Chondrocyte (in vitro differentiated cells): ENCODE results near the gene GRM4. TPM values are rescaled to one million over a fixed set of nuclear protein-coding genes. Genes with fewer than 3 reads are reported as not detected.

Experiments
- DNase-seq: peaks from one replicate; pipeline ENCODE4 v3.0.0; 2021; ENCODE audit warnings: mixed read lengths, low spot score
- H3K27ac Mint-ChIP-seq: one replicate; pipeline ENCODE4 v1.8.0; 2021; ENCODE audit warnings: mild to moderate bottlenecking, moderate library complexity, mixed read lengths; ENCODE audit not compliant: unreplicated experiment
- H3K27me3 Mint-ChIP-seq: 2 replicates; pipeline ENCODE4 v1.8.0; 2021; ENCODE audit warnings: low read depth, mixed read lengths
- H3K36me3 Mint-ChIP-seq: 2 replicates; pipeline ENCODE4 v1.8.0; 2021; ENCODE audit warnings: low read depth, mixed read lengths
- H3K4me1 Mint-ChIP-seq: 2 replicates; pipeline ENCODE4 v1.8.0; 2021; ENCODE audit warnings: low read depth, mild to moderate bottlenecking, mixed read lengths
- H3K4me3 Mint-ChIP-seq: one replicate; pipeline ENCODE4 v1.8.0; 2021; ENCODE audit warnings: mild to moderate bottlenecking, moderate library complexity, mixed read lengths; ENCODE audit not compliant: unreplicated experiment
- H3K9me3 Mint-ChIP-seq: 2 replicates; pipeline ENCODE4 v1.8.0; 2021; ENCODE audit warnings: low read depth, mixed read lengths
- CTCF ChIP-seq: fragments of 200-600 bp; sonication (generic); IDR thresholded peaks from 2 replicates; pipeline ENCODE4 v1.5.0; 2021; ENCODE audit warnings: antibody characterized with exemption, mild to moderate bottlenecking, moderate library complexity
- total RNA-seq: library from RNA; stranded (reverse); gene quantifications from 3 replicates; pipeline ENCODE4 v1.2.1, GENCODE V29; 2021

Gene GRM4
- total RNA-seq, 1 donor from 2014 or later = 0.27 TPM

GRCh38 chr6:33992191-33992590 lies 153.7 kb downstream of the GRM4 start:
- Mint-ChIP-seq H3K4me1 (no peaks in the 10 kb centered on the region), H3K36me3 (no peaks in the 10 kb centered on the region)
- no peak for TF ChIP-seq CTCF

GRCh38 chr6:33991610-33992009 lies 154.3 kb downstream of the GRM4 start:
- H3K27me3 Mint-ChIP-seq = peaks cover 27% of the 10 kb centered on the region
- DNase-seq = no peak

More at GRCh38 chr6:33992191-33992590, 153.7 kb downstream of the GRM4 start:
- DNase-seq = no peak
- Mint-ChIP-seq H3K27ac (no peak overlapping the region), H3K4me3 (no peak overlapping the region), H3K9me3 (peaks cover 6% of the 10 kb centered on the region), H3K27me3 (peaks cover 31% of the 10 kb centered on the region)

GRCh38 chr6:33990061-33990541 lies 155.8 kb downstream of the GRM4 start:
- peaks cover 8% of the 10 kb centered on the region for H3K9me3 Mint-ChIP-seq
- no peak for TF ChIP-seq CTCF
- no peak overlapping the region for H3K27ac Mint-ChIP-seq
- no peak overlapping the region for H3K4me3 Mint-ChIP-seq
- H3K36me3 Mint-ChIP-seq = no peaks in the 10 kb centered on the region
- peaks cover 25% of the 10 kb centered on the region for H3K27me3 Mint-ChIP-seq
- no peaks in the 10 kb centered on the region for H3K4me1 Mint-ChIP-seq
- no peak for DNase-seq

More at GRCh38 chr6:33991610-33992009, 154.3 kb downstream of the GRM4 start:
- no peaks in the 10 kb centered on the region for H3K4me1 Mint-ChIP-seq
- H3K9me3 Mint-ChIP-seq = peaks cover 5% of the 10 kb centered on the region
- TF ChIP-seq CTCF = no peak
- H3K4me3 Mint-ChIP-seq = no peak overlapping the region
- no peaks in the 10 kb centered on the region for H3K36me3 Mint-ChIP-seq
- no peak overlapping the region for H3K27ac Mint-ChIP-seq

- no peaks in the 10 kb centered on the region for H3K36me3 Mint-ChIP-seq
- no peak for TF ChIP-seq CTCF
- H3K4me1 Mint-ChIP-seq = no peaks in the 10 kb centered on the region
- no peak for DNase-seq
- peaks cover 20% of the 10 kb centered on the region for H3K27me3 Mint-ChIP-seq
- H3K4me3 Mint-ChIP-seq = no peak overlapping the region
- no peak overlapping the region for H3K27ac Mint-ChIP-seq
- H3K9me3 Mint-ChIP-seq = peaks cover 8% of the 10 kb centered on the region
Measured at GRCh38 chr6:33989016-33989854, 156.7 kb downstream of the GRM4 start.

GRCh38 chr6:33988121-33989015 lies 157.5 kb downstream of the GRM4 start:
- TF ChIP-seq CTCF = no peak
- H3K9me3 Mint-ChIP-seq = peaks cover 8% of the 10 kb centered on the region
- no peaks in the 10 kb centered on the region for H3K4me1 Mint-ChIP-seq
- peaks cover 20% of the 10 kb centered on the region for H3K27me3 Mint-ChIP-seq
- H3K36me3 Mint-ChIP-seq = no peaks in the 10 kb centered on the region
- no peak for DNase-seq
- no peak overlapping the region for H3K4me3 Mint-ChIP-seq
- H3K27ac Mint-ChIP-seq = no peak overlapping the region
